ENCODE data around the gene NHLRC2.

Gene NHLRC2

GRCh38 chr10:113880236-113880635 is 25.8 kb downstream of the NHLRC2 start:
- Histone ChIP-seq H3K4me3 (ENCODE audit: low read depth, low read length, poor library complexity, severe bottlenecking) (no peak overlapping the region), H3K79me2 (ENCODE audit: insufficient read depth, low read length) (no peaks in the 10 kb centered on the region; the same call in 1 of the 2 replicates), H3K4me1 (ENCODE audit: insufficient read depth, low read length, severe bottlenecking) (no peaks in the 10 kb centered on the region), H3K9me2 (ENCODE audit: low read depth, low read length) (no peaks in the 10 kb centered on the region), H4K20me1 (ENCODE audit: insufficient read depth, low read length) (no peaks in the 10 kb centered on the region), H3K27ac (ENCODE audit: low read depth, low read length, poor library complexity, severe bottlenecking) (no peak overlapping the region), H2AFZ (ENCODE audit: low read length) (no peak overlapping the region), H3K27me3 (ENCODE audit: insufficient read depth, low read length) (no peaks in the 10 kb centered on the region), H3K36me3 (ENCODE audit: insufficient read depth, low read length) (peaks cover 45% of the 10 kb centered on the region), H3K9ac (ENCODE audit: low read length) (no peak overlapping the region), H3F3A (ENCODE audit: insufficient read depth, low read length) (no peaks in the 10 kb centered on the region), H3K4me2 (ENCODE audit: low read length) (no peak overlapping the region), H3K9me3 (ENCODE audit: low read length) (0 out of 2 replicates have a peak, but pooled peaks cover 3% of the 10 kb centered on the region)
- TF ChIP-seq CTCF (IDR thresholded peaks at IDR 0.05; ENCODE audit: low read length) (no peak), EZH2 (IDR thresholded peaks at IDR 0.05; ENCODE audit: borderline replicate concordance, low read length) (no peak)

- 0 out of 2 replicates have a peak, but pooled peaks cover 3% of the 10 kb centered on the region for H3K9me3 ChIP-seq (ENCODE audit: low read length)
- no peaks in the 10 kb centered on the region for H4K20me1 ChIP-seq (ENCODE audit: insufficient read depth, low read length)
- no peaks in the 10 kb centered on the region for H3K9me2 ChIP-seq (ENCODE audit: low read depth, low read length)
- H3K27ac ChIP-seq (ENCODE audit: low read depth, low read length, poor library complexity, severe bottlenecking) = no peak overlapping the region
- H3K9ac ChIP-seq (ENCODE audit: low read length) = no peak overlapping the region
- no peaks in the 10 kb centered on the region for H3K4me1 ChIP-seq (ENCODE audit: insufficient read depth, low read length, severe bottlenecking)
- H3K79me2 ChIP-seq (ENCODE audit: insufficient read depth, low read length) = no peaks in the 10 kb centered on the region
- peaks cover 62% of the 10 kb centered on the region for H3K36me3 ChIP-seq (ENCODE audit: insufficient read depth, low read length)
- TF ChIP-seq CTCF (IDR thresholded peaks at IDR 0.05; ENCODE audit: low read length) (no peak), EZH2 (IDR thresholded peaks at IDR 0.05; ENCODE audit: borderline replicate concordance, low read length) (no peak)
- no peak overlapping the region for H3K4me2 ChIP-seq (ENCODE audit: low read length)
- no peak overlapping the region for H3K4me3 ChIP-seq (ENCODE audit: low read depth, low read length, poor library complexity, severe bottlenecking)
- no peak overlapping the region for H2AFZ ChIP-seq (ENCODE audit: low read length)
- H3K27me3 ChIP-seq (ENCODE audit: insufficient read depth, low read length) = no peaks in the 10 kb centered on the region
- no peaks in the 10 kb centered on the region for H3F3A ChIP-seq (ENCODE audit: insufficient read depth, low read length)
Observed at GRCh38 chr10:113882240-113882639, 27.8 kb downstream of the NHLRC2 start.

- TF ChIP-seq CTCF (IDR thresholded peaks at IDR 0.05; ENCODE audit: low read length) = no peak
- TF ChIP-seq EZH2 (IDR thresholded peaks at IDR 0.05; ENCODE audit: borderline replicate concordance, low read length) = no peak
- no peaks in the 10 kb centered on the region for H4K20me1 ChIP-seq (ENCODE audit: insufficient read depth, low read length)
- H3K36me3 ChIP-seq (ENCODE audit: insufficient read depth, low read length) = peaks cover 51% of the 10 kb centered on the region
- H3K4me3 ChIP-seq (ENCODE audit: low read depth, low read length, poor library complexity, severe bottlenecking) = no peak overlapping the region
- H3K79me2 ChIP-seq (ENCODE audit: insufficient read depth, low read length) = no peaks in the 10 kb centered on the region
- H3F3A ChIP-seq (ENCODE audit: insufficient read depth, low read length) = no peaks in the 10 kb centered on the region
- no peaks in the 10 kb centered on the region for H3K27me3 ChIP-seq (ENCODE audit: insufficient read depth, low read length)
- no peaks in the 10 kb centered on the region for H3K9me2 ChIP-seq (ENCODE audit: low read depth, low read length)
- peaks cover 5% of the 10 kb centered on the region; the same call in 1 of the 2 replicates for H3K9me3 ChIP-seq (ENCODE audit: low read length)
- H3K27ac ChIP-seq (ENCODE audit: low read depth, low read length, poor library complexity, severe bottlenecking) = no peak overlapping the region
- no peak overlapping the region for H3K4me2 ChIP-seq (ENCODE audit: low read length)
- no peaks in the 10 kb centered on the region for H3K4me1 ChIP-seq (ENCODE audit: insufficient read depth, low read length, severe bottlenecking)
- no peak overlapping the region for H2AFZ ChIP-seq (ENCODE audit: low read length)
- H3K9ac ChIP-seq (ENCODE audit: low read length) = no peak overlapping the region
Observed at GRCh38 chr10:113889911-113890310, 35.5 kb downstream of the NHLRC2 start.
